HepG2 (cell line): ENCODE data around the gene KRTAP3-3. TPM values are rescaled to one million over a fixed set of nuclear protein-coding genes. Genes with fewer than 3 reads are reported as not detected.

ENCODE experiments used
- CEBPZ ChIP-seq: IDR thresholded peaks from 2 replicates; pipeline ENCODE4 v1.6.1; 2012; ENCODE audit warnings: low read length, improper control_type of control experiment
- IRF2 ChIP-seq: IDR thresholded peaks from 2 replicates; pipeline ENCODE4 v1.6.1; 2018; ENCODE audit warnings: missing genetic modification reagents, missing compliant biosample characterization
- MBNL3 ChIP-seq: fragments of 250-450 bp; sonication (Bioruptor Pico); conservative IDR thresholded peaks from 2 replicates; pipeline ENCODE4 v1.8.0; 2022; ENCODE audit warnings: mild to moderate bottlenecking, inconsistent platforms
- NR2F2 ChIP-seq: IDR thresholded peaks from 2 replicates; pipeline ENCODE4 v1.6.1; 2012; ENCODE audit warnings: low read depth, inconsistent platforms, borderline replicate concordance
- TEF ChIP-seq: sonication (generic); formaldehyde crosslinking; IDR thresholded peaks from 2 replicates; pipeline ENCODE4 v1.5.0; 2020; ENCODE audit warnings: missing genetic modification reagents
- ZBTB7A ChIP-seq: sonication (generic); formaldehyde crosslinking; IDR thresholded peaks from 2 replicates; pipeline ENCODE4 v1.8.0; 2022; ENCODE audit warnings: mild to moderate bottlenecking, missing genetic modification reagents
- ZNF282 ChIP-seq: fragments of 450-650 bp; IDR thresholded peaks from 2 replicates; pipeline ENCODE4 v1.6.1; 2018; ENCODE audit not compliant: partially characterized antibody
- ZNF318 ChIP-seq: sonication (generic); formaldehyde crosslinking; IDR thresholded peaks from 2 replicates; pipeline ENCODE4 v1.4.0; 2020; ENCODE audit warnings: mild to moderate bottlenecking, missing genetic modification reagents
- ZNF503 ChIP-seq: sonication (generic); formaldehyde crosslinking; IDR thresholded peaks from 2 replicates; pipeline ENCODE4 v1.4.0; 2020; ENCODE audit warnings: missing genetic modification reagents
- ZNF639 ChIP-seq: conservative IDR thresholded peaks from 2 replicates; pipeline ENCODE4 v1.6.1; 2018; ENCODE audit warnings: missing genetic modification reagents
- ZNF672 ChIP-seq: sonication (generic); formaldehyde crosslinking; IDR thresholded peaks from 2 replicates; pipeline ENCODE4 v1.8.1; 2022; ENCODE audit warnings: missing genetic modification reagents
- ZNF776 ChIP-seq: sonication (generic); formaldehyde crosslinking; IDR thresholded peaks from 2 replicates; pipeline ENCODE4 v1.4.0; 2020; ENCODE audit warnings: mild to moderate bottlenecking, missing genetic modification reagents
- ZSCAN29 ChIP-seq: sonication (generic); formaldehyde crosslinking; conservative IDR thresholded peaks from 2 replicates; pipeline ENCODE4 v1.4.0; 2020; ENCODE audit warnings: mild to moderate bottlenecking, missing genetic modification reagents
- polyA plus RNA-seq, 8 experiments: library from polyadenylated mRNA; depleted of rRNA in 3 of 8; stranded (reverse) in 7 of 8; unstranded in 1 of 8; fragments of >200 nt; fragmentation: Illumina TruSeq in 4 of 8; extraction: Trizol in 4 of 8; gene quantifications; 2 replicates each; pipeline versions ENCODE4 v1.2.1 to v1.2.3, GENCODE V29; 2011 to 2016; ENCODE audit warnings: low read depth in 4 of 8, missing spikeins in 1 of 8, mixed read lengths in 1 of 8; ENCODE audit not compliant: insufficient read depth in 1 of 8
- total RNA-seq, 5 experiments: library from RNA; depleted of rRNA; stranded (reverse); fragments of >200 nt; fragmentation: Illumina TruSeq; extraction: Trizol; gene quantifications; 2 replicates each; pipeline ENCODE4 v1.2.3, GENCODE V29; 2016; ENCODE audit warnings: low read depth in 1 of 5

KRTAP3-3 gene
- total and polyA plus RNA-seq, 2 of the 13 experiments (the other 11 are each of a cell fraction or from before 2014, with no cell fraction given), result not detected

GRCh38 chr17:40956401-40957254 is 37.3 kb downstream of the KRTAP3-3 start (continued):
- TF ChIP-seq MBNL3 (no peak), TEF (CRISPR knock-in tag) (no peak; the same call in 1 of the 2 replicates), ZNF318 (CRISPR knock-in tag) (no peak), ZNF776 (CRISPR knock-in tag) (no peak), ZNF639 (CRISPR knock-in tag) (no peak; the same call in 1 of the 2 replicates), CEBPZ (no peak), ZNF503 (CRISPR knock-in tag) (peak; percentile 99), ZNF672 (CRISPR knock-in tag) (no peak), IRF2 (CRISPR knock-in tag) (peak; percentile 96), ZBTB7A (CRISPR knock-in tag) (0 out of 2 replicates have a peak, but pooled peaks have one; percentile 43), ZNF282 (no peak), ZSCAN29 (CRISPR knock-in tag) (peak; percentile 94), NR2F2 (peak; percentile 92)
